GM18870 (cell line): ENCODE data around the gene HSPA12B.

Experiments
- ATAC-seq: cut with Tn5 transposase; IDR thresholded peaks from one replicate; pipeline ENCODE4 v1.9.1; 2021; ENCODE audit warnings: moderate library complexity; ENCODE audit not compliant: unreplicated experiment

Gene HSPA12B

DNA sequence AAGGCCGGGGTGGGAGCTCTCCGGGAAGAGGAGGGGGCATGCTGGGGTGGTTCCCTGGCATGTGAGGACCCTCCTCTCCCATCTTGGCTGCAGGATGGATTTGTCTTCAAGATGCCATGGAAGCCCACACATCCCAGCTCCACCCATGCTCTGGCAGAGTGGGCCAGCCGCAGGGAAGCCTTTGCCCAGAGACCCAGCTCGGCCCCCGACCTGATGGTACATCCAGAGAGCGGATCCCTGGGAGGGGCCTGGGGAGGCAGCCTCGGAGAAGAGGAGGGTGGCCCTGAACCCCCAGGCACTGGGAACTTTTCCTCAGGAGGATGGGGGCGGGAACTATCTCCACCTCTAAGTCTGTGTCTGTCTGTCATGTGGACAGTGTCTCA, 68.4 kb downstream of the HSPA12B start:
- ATAC-seq: no peak

DNA sequence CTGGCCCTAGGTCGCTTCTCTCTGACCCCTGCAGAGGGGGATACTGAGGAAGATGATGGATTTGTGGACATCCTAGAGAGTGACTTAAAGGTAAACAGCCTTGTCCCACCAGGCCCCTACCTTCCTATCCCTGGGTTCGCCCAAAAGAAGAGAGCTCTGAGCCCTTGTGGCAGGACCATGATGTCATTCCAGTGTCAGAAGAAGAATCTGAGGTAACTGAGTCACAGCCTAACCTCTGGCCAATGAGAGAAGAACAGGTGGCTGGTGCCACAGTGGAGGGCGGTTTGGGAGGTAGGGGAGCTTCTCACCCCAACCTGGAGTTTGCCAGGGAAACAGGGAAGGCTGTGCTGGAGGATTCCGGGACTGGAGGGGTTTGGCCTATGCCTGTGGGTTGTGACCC, 68.8 kb downstream of the HSPA12B start:
- no peak for ATAC-seq

DNA sequence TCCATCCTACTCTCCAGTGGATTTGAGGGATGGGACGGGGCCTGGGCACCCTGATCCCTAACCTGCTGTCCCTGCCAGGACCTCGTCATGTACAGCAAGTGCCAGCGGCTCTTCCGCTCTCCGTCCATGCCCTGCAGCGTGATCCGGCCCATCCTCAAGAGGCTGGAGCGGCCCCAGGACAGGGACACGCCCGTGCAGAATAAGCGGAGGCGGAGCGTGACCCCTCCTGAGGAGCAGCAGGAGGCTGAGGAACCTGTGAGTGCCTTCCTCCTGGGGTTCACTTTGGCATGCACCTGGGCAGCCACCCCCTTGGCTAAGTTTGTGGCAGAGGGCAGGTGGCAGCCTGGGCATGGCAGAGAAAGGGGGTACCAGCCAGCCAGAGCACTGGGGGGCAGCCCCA, 69.4 kb downstream of the HSPA12B start:
- ATAC-seq: no peak
